Spinal cord (tissue), 10 donors: ENCODE measurements around the gene PICALM. TPM values are rescaled to one million over a fixed set of nuclear protein-coding genes. Genes with fewer than 3 reads are reported as not detected.

ENCODE experiments used
- DNase-seq, 6 donors: peaks; one replicate each; pipeline versions ENCODE4 v3.0.0 to v3.0.0-alpha.2; 2013 to 2015; ENCODE audit warnings: low spot score in 6 of 6, low read depth in 4 of 6
- H3K27ac ChIP-seq: one replicate; pipeline ENCODE4 v1.5.1; 2013; ENCODE audit warnings: low read depth, low read length, control low read depth
- H3K27me3 ChIP-seq: one replicate; pipeline ENCODE4 v1.6.1; 2013; ENCODE audit warnings: low read length; ENCODE audit not compliant: control insufficient read depth, insufficient read depth
- H3K36me3 ChIP-seq: one replicate; pipeline ENCODE4 v1.6.1; 2013; ENCODE audit warnings: low read length; ENCODE audit not compliant: control insufficient read depth, insufficient read depth
- H3K4me1 ChIP-seq: one replicate; pipeline ENCODE4 v1.6.1; 2013; ENCODE audit warnings: low read length; ENCODE audit not compliant: control insufficient read depth, insufficient read depth
- H3K4me3 ChIP-seq: one replicate; pipeline ENCODE4 v1.5.1; 2013; ENCODE audit warnings: low read depth, low read length, control low read depth
- H3K9me3 ChIP-seq: one replicate; pipeline ENCODE4 v1.6.1; 2013; ENCODE audit warnings: low read length; ENCODE audit not compliant: control insufficient read depth, insufficient read depth
- WGBS: methylation state at CpG from one replicate; pipeline ENCODE4 v1.1.5; 2013; ENCODE audit warnings: missing lambda C conversion rate; ENCODE audit not compliant: insufficient coverage; 5-methylcytosine and 5-hydroxymethylcytosine counted together
- polyA plus RNA-seq, 2 donors: library from polyadenylated mRNA; unstranded; fragments of 120-200 nt; gene quantifications; one replicate each; pipeline ENCODE4 v1.2.1, GENCODE V29; 2013; ENCODE audit not compliant: insufficient read length in 2 of 2
- total RNA-seq, 2 donors: library from RNA; depleted of rRNA in 1 of 2; stranded (reverse); fragments of 120-200 nt in 1 of 2; fragments of >200 nt in 1 of 2; gene quantifications; one replicate each; pipeline versions ENCODE4 v1.2.3 to v1.2.4, GENCODE V29; 2013 to 2014
- donor health status: healthy.

The PICALM gene
- total and polyA plus RNA-seq, 4 donors: 147 to 512 (median 183) TPM

DNA sequence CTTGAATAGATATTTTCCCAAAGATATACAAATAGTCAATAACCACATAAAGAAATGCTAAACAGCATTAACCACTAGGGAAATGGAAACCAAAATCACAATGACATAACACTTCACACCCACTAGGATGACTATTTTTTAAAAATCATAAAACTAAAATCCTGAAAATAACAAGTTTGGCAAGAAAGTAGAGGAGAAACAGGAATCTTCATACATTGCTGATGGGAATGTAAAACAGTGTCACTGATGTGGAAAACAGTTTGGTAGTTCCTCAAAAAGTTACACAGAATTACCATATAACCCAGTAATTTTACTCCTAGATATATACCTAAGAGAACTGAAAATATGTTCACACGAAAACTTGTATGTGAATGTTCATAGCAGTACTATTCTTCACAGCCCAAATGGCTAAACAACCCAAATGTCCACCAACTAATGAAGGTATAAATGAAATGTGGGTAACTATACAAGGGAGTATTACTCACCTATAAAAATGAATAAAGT lies 12.5 kb downstream of the PICALM start:
- H3K4me3 ChIP-seq: no peak overlapping the region
- no peak for DNase-seq
- WGBS: no CpG with 5 or more reads among the region's 1 CpG
- H3K27me3 ChIP-seq: no peaks in the 10 kb centered on the region
- H3K36me3 ChIP-seq: no peaks in the 10 kb centered on the region
- H3K9me3 ChIP-seq: no peaks in the 10 kb centered on the region
- no peak overlapping the region for H3K27ac ChIP-seq
- no peaks in the 10 kb centered on the region for H3K4me1 ChIP-seq

DNA sequence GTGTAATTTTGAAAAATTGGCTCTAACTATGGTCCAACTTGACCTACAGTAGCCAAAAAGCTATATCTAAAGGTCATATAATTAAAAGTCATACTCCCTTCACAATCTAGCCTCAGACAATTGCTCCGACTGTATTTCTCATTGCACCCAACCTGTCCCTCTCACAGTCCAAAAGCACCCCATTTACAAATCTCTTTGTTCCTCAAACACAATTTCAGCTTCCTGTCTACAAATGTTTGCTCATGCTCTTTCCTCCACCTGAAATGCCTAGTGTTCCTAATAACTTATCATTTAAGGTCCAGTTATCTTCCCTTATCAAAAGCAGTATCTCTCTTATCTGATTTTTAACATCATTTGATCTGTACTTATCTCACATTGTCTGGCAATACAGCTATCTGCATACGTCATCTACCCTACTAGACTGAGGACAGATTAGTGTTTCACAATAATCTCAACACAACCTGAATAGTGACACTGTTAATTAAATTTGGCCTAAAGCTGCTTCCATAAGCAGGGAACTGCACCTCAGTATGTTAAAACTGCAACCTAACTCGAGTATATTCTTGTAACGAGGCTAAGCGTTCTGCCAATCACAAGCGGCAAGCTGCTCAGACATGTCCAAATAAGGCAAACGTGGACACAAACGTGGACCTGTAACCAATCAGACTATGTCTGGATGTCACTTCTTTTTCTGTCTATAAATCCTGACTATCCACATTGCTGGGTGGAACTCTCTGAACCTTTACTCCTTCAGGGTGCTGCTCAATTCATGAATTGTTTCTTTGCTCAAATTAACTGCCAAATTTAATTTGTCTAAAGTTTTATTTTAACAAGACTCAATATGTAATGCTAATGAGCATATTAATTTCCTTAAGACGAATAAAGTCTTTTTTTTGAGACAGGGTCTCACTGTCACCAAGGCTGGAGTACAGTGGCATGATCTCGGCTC lies 15.9 kb downstream of the PICALM start:
- no peaks in the 10 kb centered on the region for H3K36me3 ChIP-seq
- H3K9me3 ChIP-seq: no peaks in the 10 kb centered on the region
- WGBS: 92% methylated on average over 8 of the region's 10 CpGs
- no peak for DNase-seq
- no peaks in the 10 kb centered on the region for H3K4me1 ChIP-seq
- H3K4me3 ChIP-seq: no peak overlapping the region
- no peaks in the 10 kb centered on the region for H3K27me3 ChIP-seq
- H3K27ac ChIP-seq: no peak overlapping the region

DNA sequence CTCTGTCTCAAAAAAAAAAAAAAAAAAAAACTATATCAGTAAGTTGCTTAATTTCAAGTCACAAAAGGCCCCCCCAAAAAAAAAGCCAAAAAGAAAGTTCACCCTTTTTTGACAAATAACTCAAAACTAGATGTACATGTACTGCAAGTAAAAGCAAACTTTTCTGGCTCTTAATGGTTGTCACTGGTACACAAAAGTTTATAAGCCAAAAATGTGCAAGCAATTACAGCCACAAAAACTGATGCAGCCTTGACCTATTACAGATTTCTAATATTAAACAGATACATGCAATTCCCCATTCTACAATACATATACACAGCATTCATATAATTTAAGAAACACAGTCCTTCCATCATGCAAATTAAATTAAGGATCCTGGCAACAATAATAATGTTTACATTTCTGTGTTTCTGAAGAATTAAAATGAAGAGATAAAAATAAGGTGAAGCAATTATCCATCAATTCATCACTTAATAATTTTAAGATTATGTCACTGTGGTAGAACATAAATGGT lies 18.6 kb downstream of the PICALM start:
- Histone ChIP-seq H3K36me3 (no peaks in the 10 kb centered on the region), H3K4me1 (no peaks in the 10 kb centered on the region), H3K4me3 (no peak overlapping the region), H3K9me3 (no peaks in the 10 kb centered on the region), H3K27me3 (no peaks in the 10 kb centered on the region), H3K27ac (no peak overlapping the region)
- DNase-seq: no peak

DNA sequence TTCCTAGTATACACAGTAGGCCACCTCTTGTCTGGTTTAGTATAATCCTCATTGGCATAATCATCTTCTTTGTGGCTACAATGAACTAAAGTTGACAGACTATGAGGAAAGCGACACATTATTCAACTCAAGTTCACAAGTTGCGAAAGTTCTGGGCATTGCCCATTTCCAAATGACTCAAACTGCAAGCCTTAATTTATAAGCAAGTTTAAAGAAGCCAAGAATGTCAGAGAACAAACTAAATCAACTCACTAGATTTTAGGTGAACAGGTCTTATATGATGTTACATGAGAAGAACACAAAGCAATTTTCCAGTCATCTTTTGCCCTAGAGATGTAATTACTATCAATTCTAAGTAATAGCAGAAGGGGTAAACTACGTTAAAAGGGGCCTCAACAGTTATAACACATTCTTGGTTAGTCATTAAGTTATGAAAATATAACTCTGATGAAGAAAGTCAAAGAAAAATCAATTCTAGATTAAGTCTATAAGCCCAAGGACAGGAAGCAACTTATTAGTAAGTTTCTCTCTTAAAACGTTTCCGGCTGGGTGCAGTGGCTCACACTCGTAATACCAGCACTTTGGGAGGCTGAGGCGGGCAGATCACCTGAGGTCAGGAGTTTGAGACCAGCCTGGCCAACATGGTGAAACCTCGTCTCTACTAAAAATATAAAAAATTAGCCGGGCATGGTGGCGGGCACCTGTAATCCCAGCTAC lies 21.5 kb downstream of the PICALM start:
- Histone ChIP-seq H3K4me1 (peaks cover 5% of the 10 kb centered on the region), H3K27ac (no peak overlapping the region), H3K4me3 (no peak overlapping the region), H3K9me3 (no peaks in the 10 kb centered on the region), H3K36me3 (no peaks in the 10 kb centered on the region), H3K27me3 (no peaks in the 10 kb centered on the region)
- no peak for DNase-seq
- 94% methylated on average over 3 of the region's 10 CpGs for WGBS

DNA sequence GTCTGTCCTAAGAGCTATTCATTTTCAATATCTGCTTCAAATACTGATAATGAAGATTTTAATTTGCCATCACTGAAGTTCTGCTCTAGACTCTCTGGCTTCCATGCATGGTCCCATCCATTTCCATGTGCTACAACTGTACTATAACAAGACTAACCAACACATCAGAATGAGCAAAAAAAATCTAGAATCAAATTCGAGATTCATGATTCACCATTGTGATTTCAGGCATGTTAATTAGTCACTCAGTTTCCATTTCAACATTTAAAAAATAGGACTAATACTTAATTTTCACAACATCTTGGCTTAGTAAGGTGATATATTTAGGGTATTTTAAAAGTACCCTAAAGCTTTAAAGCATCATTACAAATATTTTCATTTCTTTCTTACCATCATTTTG lies 22.8 kb downstream of the PICALM start:
- Histone ChIP-seq H3K4me3 (no peak overlapping the region), H3K9me3 (no peaks in the 10 kb centered on the region), H3K27ac (no peak overlapping the region), H3K27me3 (no peaks in the 10 kb centered on the region), H3K36me3 (no peaks in the 10 kb centered on the region), H3K4me1 (peaks cover 5% of the 10 kb centered on the region)
- no peak for DNase-seq
- no CpG with 5 or more reads among the region's 1 CpG for WGBS

DNA sequence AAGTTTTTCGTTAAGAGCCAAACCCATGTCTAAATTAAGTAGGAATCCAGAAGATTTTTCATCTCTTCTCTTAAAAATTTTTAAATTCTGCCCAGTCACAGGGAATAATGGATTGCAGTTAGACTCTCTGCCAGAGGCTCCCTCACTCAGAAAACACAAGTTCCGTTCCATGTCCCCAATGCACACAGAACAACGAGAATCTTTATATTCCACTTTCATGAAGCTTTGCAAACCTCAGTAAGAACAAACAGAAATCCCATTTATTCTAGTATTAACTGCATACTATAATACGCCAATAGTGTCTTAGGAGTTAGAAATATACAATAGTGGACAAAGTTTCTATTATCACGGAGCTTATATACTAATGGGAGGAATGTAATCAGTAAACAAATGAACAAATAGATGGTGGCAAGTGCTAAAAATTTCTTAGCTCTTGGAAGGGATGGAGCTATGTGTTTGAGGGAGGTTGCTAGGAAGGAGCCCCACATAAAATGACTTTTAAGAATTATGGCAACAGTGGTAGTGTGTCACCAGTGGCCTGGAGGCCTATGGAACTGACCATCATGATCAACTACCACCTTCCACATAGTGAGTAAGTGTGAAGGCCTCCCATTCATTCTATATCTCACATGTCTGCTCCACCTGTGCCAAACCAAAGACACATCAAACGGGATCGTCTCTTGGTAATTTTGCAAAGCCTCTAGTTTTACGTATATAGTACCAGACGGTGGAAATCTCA lies 24.9 kb downstream of the PICALM start:
- Histone ChIP-seq H3K27me3 (no peaks in the 10 kb centered on the region), H3K4me3 (no peak overlapping the region), H3K4me1 (peaks cover 5% of the 10 kb centered on the region), H3K9me3 (no peaks in the 10 kb centered on the region), H3K27ac (peak overlapping the region; percentile 45), H3K36me3 (no peaks in the 10 kb centered on the region)
- DNase-seq: peak in 1 of 6 donors; percentile 36
- WGBS: 20% methylated on average over 1 of the region's 9 CpGs

DNA sequence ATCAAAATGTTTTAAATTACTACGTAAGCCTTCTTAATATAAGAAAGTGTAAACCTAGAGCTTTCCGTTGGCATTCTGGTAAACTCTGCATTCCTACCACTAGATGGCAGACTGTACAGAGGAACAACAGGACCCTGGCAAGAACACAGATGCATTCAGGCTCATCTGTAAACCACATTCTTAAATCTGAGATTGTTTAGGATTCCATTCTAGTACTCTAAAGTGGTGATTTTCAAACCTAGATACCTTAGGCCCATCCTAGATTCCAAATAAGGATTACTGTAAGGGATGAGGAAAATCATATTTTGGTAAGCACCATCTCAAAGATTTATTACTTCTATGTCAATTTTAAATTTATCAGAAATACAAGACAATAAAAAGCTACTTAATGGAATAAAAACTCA lies 26.9 kb downstream of the PICALM start:
- H3K36me3 ChIP-seq: no peaks in the 10 kb centered on the region
- peaks cover 5% of the 10 kb centered on the region for H3K4me1 ChIP-seq
- no peaks in the 10 kb centered on the region for H3K9me3 ChIP-seq
- DNase-seq: peak; percentile 58 to 94 (median 76)
- H3K27me3 ChIP-seq: no peaks in the 10 kb centered on the region
- peak overlapping the region; percentile 9 for H3K4me3 ChIP-seq
- no CpG with 5 or more reads among the region's 2 CpGs for WGBS
- peak overlapping the region; percentile 15 for H3K27ac ChIP-seq

DNA sequence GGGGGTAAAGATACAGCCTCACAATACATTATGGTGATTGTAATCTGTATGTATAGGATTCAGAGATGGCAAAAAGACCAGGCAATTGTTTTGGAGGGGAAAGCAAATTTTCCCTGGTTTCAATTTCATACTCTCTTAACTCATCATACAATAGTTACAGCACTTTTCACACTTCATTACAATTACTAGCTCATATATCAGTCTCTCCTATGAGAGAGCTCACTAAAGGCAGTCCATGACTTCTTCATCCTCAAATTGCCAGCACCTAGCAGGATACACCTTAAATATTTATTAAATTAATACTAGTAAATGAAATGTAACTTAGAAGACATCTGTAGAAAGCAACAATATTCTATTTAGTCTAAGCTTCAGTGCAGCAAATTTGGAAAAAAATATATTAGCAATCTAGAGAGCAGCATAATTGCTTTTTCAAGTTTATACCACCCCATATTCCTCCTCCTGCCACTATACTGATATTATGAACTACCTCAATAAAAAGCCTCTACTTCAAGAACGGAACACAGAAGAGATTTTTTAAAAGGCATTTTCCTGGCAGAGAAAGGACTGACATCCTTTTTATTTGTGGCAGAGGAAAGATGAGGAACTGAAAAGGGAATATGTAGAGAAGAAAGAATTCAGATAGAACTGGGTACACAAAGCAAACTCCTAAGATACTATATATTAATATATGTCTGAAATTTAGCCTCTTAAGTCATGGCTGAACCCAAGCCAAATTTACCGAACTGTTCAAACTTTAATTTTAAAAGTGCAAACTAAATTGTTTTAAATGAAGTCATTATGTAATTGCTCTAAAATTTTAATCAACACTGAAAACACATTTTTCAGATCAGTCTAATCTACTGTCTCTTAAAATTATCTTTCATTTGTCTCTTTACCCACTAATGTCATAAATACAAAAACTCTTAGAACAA lies 27.7 kb downstream of the PICALM start:
- H3K27me3 ChIP-seq: no peaks in the 10 kb centered on the region
- H3K4me3 ChIP-seq: peak overlapping the region; percentile 9
- no peak for DNase-seq
- H3K36me3 ChIP-seq: no peaks in the 10 kb centered on the region
- no CpG with 5 or more reads among the region's 2 CpGs for WGBS
- no peaks in the 10 kb centered on the region for H3K9me3 ChIP-seq
- peak overlapping the region; percentile 15 for H3K27ac ChIP-seq
- H3K4me1 ChIP-seq: peaks cover 5% of the 10 kb centered on the region
